Dermis lymphatic vessel endothelial cell (primary cell): Measurements from ENCODE around the gene GLYR1. TPM values are rescaled to one million over a fixed set of nuclear protein-coding genes. Genes with fewer than 3 reads are reported as not detected.

Experiments
- total RNA-seq: library from RNA; depleted of rRNA; stranded (reverse); fragments of >200 nt; gene quantifications from 2 replicates; pipeline ENCODE4 v1.2.1, GENCODE V29; 2014

Gene GLYR1
- total RNA-seq: 57.0 and 62.8 TPM in 2 replicates

DNA sequence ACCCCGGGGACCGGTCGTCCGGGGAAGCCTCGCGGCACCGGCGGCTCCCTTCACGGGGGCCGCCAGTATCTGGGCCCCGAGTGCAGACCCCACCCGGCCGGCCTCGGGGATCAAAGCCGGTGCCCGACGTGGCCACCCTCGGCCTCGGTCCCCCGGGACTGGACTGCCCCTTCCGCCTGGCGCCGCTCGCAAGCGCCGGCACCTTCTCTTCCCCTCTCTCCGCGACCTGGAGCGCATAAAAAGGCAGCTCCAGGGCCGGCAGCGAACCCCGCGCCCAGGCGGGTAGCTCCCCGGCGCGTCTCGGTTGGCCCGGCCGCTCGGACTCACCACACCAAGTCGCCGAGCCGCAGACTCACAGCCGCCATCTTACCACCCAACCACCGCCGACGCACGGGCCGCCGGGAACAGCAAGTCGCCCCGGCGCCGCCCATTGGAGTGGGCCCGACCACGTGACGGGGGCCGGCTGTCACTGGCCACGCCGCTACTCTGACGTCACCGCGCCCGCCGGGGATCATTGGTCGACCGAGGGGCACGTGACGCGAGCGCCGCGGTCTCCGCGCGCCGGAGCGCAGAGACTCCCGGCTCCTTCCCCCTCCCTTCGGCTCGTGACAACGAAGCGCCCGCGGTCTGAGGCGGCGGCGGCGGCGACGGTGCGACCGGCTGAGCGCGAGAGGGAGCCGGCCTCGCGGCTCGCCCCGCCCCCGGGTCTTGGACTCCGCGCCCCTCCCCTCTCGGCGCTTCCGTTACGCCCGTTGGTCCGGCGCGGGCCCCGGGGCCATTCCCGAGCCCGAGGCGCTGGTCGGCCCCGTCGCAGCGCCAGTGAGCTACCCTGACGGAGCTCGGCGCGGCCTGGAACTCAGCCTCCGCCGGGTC lies at the start of gene GLYR1, which contains the start of gene UBN1:
Gene GLYR1 (minus strand): TSS at position 388 of the 873 bp plus-strand sequence. CDS start 23 bp downstream, at position 365.
Gene UBN1 (plus strand): TSS at position 581 of the 873 bp plus-strand sequence. CDS start 5,437 bp downstream, outside the sequence.

DNA sequence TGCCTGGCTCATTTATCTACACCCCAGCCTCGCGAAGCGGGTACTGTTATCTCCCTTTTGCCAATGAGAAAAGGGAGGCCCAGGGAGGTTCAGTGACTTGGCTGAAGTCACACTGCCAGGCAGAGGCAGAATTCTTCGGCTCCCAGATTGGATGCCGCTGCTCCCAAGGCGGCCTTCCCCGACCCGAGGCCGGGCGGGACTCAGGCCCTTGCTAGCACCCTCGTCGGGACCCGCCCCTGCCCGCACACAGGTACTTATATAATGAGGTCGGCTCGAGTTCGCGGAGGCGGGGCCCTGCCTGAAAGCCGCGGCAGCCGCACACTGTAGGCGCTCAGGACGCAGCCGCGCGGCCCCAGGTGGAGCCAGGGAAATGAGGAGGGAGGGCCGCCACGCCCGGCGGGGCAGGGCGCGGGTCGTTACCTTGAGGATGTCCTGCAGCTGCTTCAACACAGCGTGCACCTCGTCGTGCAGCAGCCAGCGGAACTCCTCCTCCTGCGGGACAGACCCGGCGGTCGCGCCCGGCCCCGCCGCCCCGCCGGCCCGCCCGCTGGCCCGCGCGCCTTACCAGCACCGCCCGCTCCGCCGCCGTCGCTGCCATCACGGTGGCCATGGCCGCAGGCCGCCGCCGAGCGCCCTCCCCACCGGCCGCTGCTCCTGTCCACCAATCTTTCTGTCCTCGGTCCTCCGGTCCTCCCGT lies 45.0 kb downstream of the GLYR1 start, which contains the start of gene ROGDI:
Gene ROGDI (minus strand): TSS at position 672 of the 697 bp plus-strand sequence. CDS start 62 bp downstream, at position 610.

GRCh38 chr16:4795181-4795827 lies 51.8 kb downstream of the GLYR1 start, which contains the start of gene SMIM22:
Gene SMIM22, plus strand, starts transcription at chr16:4795369. Its CDS starts 366 bp downstream, at chr16:4795735.

GRCh38 chr16:4787627-4788482 lies 59.2 kb downstream of the GLYR1 start, which contains the start of gene SEPTIN12:
Gene SEPTIN12, minus strand, starts transcription at chr16:4788345. Its CDS starts 700 bp downstream, at chr16:4787645.

GRCh38 chr16:4766875-4767628 lies 80.0 kb downstream of the GLYR1 start, which contains the start of gene ZNF500:
Gene ZNF500, minus strand, starts transcription at chr16:4767162. Its CDS starts 1,184 bp downstream, at chr16:4765978.

Other genes with a start within 250 kb of the GLYR1 start
- gene UBALD1, start 232.4 kb downstream of the GLYR1 start, total RNA-seq: 4.6 and 6.1 TPM in 2 replicates
- 13.4 and 19.9 TPM in 2 replicates for gene MGRN1, start 222.5 kb downstream of the GLYR1 start, total RNA-seq
- 25.0 and 30.5 TPM in 2 replicates for gene NUDT16L1, start 153.7 kb downstream of the GLYR1 start, total RNA-seq
- 12.9 and 13.1 TPM in 2 replicates for gene ANKS3, start 113.0 kb downstream of the GLYR1 start, total RNA-seq
- gene DNAAF8, start 112.8 kb downstream of the GLYR1 start, total RNA-seq: 0.17 and 0.33 TPM in 2 replicates
- 5.2 and 6.5 TPM in 2 replicates for gene ZNF500, start 80.1 kb downstream of the GLYR1 start, total RNA-seq
- not detected in 2 replicates for gene SEPTIN12, start 58.9 kb downstream of the GLYR1 start, total RNA-seq
- gene SMIM22, start 51.9 kb downstream of the GLYR1 start, total RNA-seq: not detected in 2 replicates
- 26.6 and 26.9 TPM in 2 replicates for gene ROGDI, start 44.7 kb downstream of the GLYR1 start, total RNA-seq
- gene UBN1, start 193 bp upstream of the GLYR1 start, total RNA-seq: 17.7 and 20.5 TPM in 2 replicates
- 2.5 and 3.2 TPM in 2 replicates for gene PPL, start 89.9 kb upstream of the GLYR1 start, total RNA-seq
- under 0.01 and 0.11 TPM in 2 replicates for gene SEC14L5, start 111.0 kb upstream of the GLYR1 start, total RNA-seq
- gene NAGPA, start 186.6 kb upstream of the GLYR1 start, total RNA-seq: 13.1 and 14.1 TPM in 2 replicates
- not detected in 2 replicates for gene C16orf89, start 218.7 kb upstream of the GLYR1 start, total RNA-seq
- gene ALG1, start 224.6 kb upstream of the GLYR1 start, total RNA-seq: 20.5 and 24.3 TPM in 2 replicates